ENCODE results near the gene ACSM2A.
"Not testable (repeated sequence)": the region's sequence is repeated elsewhere in the genome, so short reads cannot be mapped to it uniquely, and the experiment has no call there.

ACSM2A gene

DNA sequence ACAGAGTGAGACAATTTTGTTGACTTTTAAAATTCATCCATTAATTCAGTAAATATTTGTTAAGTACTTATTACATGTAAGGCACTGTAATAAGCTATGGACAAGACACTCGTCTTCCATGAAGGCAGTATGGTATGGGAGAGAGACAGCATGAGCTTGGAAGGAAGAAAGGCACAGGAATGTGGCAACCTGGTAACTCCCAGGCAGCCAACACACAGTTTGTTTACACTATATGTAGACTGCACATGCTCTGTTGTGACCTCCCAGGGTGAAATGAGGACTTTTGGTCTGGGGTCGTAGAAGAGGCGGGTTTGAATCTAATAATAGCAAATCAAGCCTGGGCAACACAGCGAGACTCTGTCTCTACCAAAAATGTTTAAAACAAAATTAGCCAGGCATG, 9.0 kb downstream of the ACSM2A start:
- H3K27me3 ChIP-seq (ENCODE audit: low read depth, low read length); H3K36me3 ChIP-seq (ENCODE audit: control insufficient read depth in 1 of 2, insufficient read depth in 2 of 2, low read length in 2 of 2); H3K4me1 ChIP-seq (ENCODE audit: control insufficient read depth in 1 of 2, insufficient read depth in 2 of 2, low read length in 2 of 2); H3K9me3 ChIP-seq (ENCODE audit: control insufficient read depth in 1 of 2, low read length in 2 of 2); H3K27ac ChIP-seq (ENCODE audit: low read length); H3K4me3 ChIP-seq (ENCODE audit: low read depth in 1 of 2, low read length in 2 of 2): not testable (repeated sequence)

- H3K27me3 ChIP-seq (ENCODE audit: low read depth, low read length); H3K36me3 ChIP-seq (ENCODE audit: control insufficient read depth in 1 of 2, insufficient read depth in 2 of 2, low read length in 2 of 2); H3K27ac ChIP-seq (ENCODE audit: low read length); H3K9me3 ChIP-seq (ENCODE audit: control insufficient read depth in 1 of 2, low read length in 2 of 2); H3K4me1 ChIP-seq (ENCODE audit: control insufficient read depth in 1 of 2, insufficient read depth in 2 of 2, low read length in 2 of 2); H3K4me3 ChIP-seq (ENCODE audit: low read depth in 1 of 2, low read length in 2 of 2): not testable (repeated sequence)
Measured at GRCh38 chr16:20468954-20469353, 17.6 kb downstream of the ACSM2A start.

DNA sequence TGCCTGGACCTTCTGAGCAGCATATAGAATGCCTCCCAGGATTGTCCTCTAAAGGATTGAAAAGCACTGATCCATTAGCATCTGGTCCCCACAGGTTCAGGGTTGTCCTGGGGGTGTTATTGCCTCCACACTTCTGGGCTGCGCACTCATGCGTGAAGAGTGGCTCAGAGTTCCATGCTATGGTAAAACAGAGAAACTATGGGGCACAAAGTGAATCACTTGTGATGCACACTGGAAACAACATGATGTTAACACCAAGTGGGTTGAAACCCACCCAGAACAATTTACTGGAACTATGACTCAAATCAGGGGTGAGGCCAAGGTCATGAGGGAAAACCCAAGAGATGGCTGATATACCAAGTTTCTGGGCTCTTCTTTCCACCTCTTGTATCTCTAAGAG, 18.6 kb downstream of the ACSM2A start:
- H3K27me3 ChIP-seq (ENCODE audit: low read depth, low read length); H3K36me3 ChIP-seq (ENCODE audit: control insufficient read depth in 1 of 2, insufficient read depth in 2 of 2, low read length in 2 of 2); H3K27ac ChIP-seq (ENCODE audit: low read length); H3K9me3 ChIP-seq (ENCODE audit: control insufficient read depth in 1 of 2, low read length in 2 of 2); H3K4me3 ChIP-seq (ENCODE audit: low read depth in 1 of 2, low read length in 2 of 2); H3K4me1 ChIP-seq (ENCODE audit: control insufficient read depth in 1 of 2, insufficient read depth in 2 of 2, low read length in 2 of 2): not testable (repeated sequence)

DNA sequence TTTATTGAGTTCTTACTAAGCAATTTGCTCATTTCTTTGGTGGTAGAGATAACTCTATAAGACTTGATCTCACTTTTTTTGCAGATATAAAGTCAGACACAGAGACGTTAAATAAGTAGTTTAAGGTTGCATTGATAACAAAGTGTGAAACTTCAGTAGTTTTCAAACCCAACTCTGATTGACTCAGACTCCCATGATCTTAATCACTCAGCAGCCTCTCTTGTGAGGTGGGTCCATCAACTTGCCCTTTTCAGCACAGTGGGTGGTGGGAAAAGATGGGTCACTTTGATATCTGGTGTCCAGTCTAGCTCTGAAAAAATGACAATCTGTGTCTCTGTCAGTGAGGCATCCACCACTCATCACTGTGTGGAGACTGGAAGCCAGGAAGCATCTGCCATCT, 19.4 kb downstream of the ACSM2A start:
- not testable (repeated sequence) for H3K27ac ChIP-seq (ENCODE audit: low read length); H3K4me3 ChIP-seq (ENCODE audit: low read depth in 1 of 2, low read length in 2 of 2); H3K9me3 ChIP-seq (ENCODE audit: control insufficient read depth in 1 of 2, low read length in 2 of 2)

GRCh38 chr16:20477188-20477744, 25.9 kb downstream of the ACSM2A start:
- not testable (repeated sequence) for H3K9me3 ChIP-seq (ENCODE audit: control insufficient read depth in 1 of 2, low read length in 2 of 2); H3K36me3 ChIP-seq (ENCODE audit: control insufficient read depth in 1 of 2, insufficient read depth in 2 of 2, low read length in 2 of 2); H3K4me1 ChIP-seq (ENCODE audit: control insufficient read depth in 1 of 2, insufficient read depth in 2 of 2, low read length in 2 of 2); H3K4me3 ChIP-seq (ENCODE audit: low read depth in 1 of 2, low read length in 2 of 2); H3K27ac ChIP-seq (ENCODE audit: low read length); H3K27me3 ChIP-seq (ENCODE audit: low read depth, low read length)

More for the DNA sequence above, 19.4 kb downstream of the ACSM2A start:
- H3K27me3 ChIP-seq (ENCODE audit: low read depth, low read length); H3K4me1 ChIP-seq (ENCODE audit: control insufficient read depth in 1 of 2, insufficient read depth in 2 of 2, low read length in 2 of 2); H3K36me3 ChIP-seq (ENCODE audit: control insufficient read depth in 1 of 2, insufficient read depth in 2 of 2, low read length in 2 of 2): not testable (repeated sequence)

- not testable (repeated sequence) for H3K27ac ChIP-seq (ENCODE audit: low read length); H3K9me3 ChIP-seq (ENCODE audit: control insufficient read depth in 1 of 2, low read length in 2 of 2); H3K27me3 ChIP-seq (ENCODE audit: low read depth, low read length); H3K4me3 ChIP-seq (ENCODE audit: low read depth in 1 of 2, low read length in 2 of 2); H3K4me1 ChIP-seq (ENCODE audit: control insufficient read depth in 1 of 2, insufficient read depth in 2 of 2, low read length in 2 of 2); H3K36me3 ChIP-seq (ENCODE audit: control insufficient read depth in 1 of 2, insufficient read depth in 2 of 2, low read length in 2 of 2)
Measured at GRCh38 chr16:20483989-20484388, 32.7 kb downstream of the ACSM2A start.

DNA sequence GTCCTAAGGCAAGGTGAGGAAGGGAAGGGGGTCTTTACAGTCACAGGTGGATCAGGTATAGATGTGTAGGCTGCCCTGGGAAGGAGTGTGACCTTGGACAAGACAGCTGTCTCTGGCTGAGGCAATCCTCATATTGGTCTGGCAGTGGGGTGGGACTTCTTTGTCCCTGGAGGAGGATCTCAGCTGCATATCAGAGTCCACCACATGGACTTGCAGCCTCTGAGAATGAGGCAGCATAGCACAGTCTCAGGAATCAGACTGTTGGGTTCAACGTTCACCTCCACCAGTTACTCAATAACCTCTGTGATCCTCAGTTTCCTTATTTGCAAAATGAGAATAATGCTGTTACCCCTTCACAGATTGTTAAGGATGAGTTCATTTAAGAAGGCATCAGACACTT, 33.4 kb downstream of the ACSM2A start:
- Histone ChIP-seq H3K27ac (ENCODE audit: low read length) (no peak overlapping the region), H3K4me3 (ENCODE audit: low read depth in 1 of 2, low read length in 2 of 2) (no peak overlapping the region), H3K9me3 (ENCODE audit: control insufficient read depth in 1 of 2, low read length in 2 of 2) (no peaks in the 10 kb centered on the region), H3K36me3 (ENCODE audit: control insufficient read depth in 1 of 2, insufficient read depth in 2 of 2, low read length in 2 of 2) (no peaks in the 10 kb centered on the region), H3K4me1 (ENCODE audit: control insufficient read depth in 1 of 2, insufficient read depth in 2 of 2, low read length in 2 of 2) (no peaks in the 10 kb centered on the region), H3K27me3 (ENCODE audit: low read depth, low read length) (no peaks in the 10 kb centered on the region)

DNA sequence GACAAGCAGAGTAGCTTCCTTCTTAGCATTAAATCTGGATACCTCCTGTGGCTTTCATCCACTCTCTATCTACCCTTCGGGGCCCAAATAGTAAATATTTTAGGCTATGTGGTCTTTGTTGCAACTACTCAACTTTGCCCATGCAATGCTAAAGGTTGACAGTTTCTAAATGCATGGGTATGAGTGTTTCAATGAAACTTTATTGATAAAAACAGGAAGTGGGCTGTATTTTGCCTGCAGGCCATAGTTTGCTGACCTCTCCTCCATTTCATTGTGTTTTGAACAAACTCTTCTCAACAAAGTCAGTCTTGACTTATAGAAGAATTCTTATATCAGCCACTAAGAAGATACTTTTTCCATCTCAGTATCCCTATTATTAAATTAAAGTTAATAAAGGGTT, 34.1 kb downstream of the ACSM2A start:
- Histone ChIP-seq H3K27me3 (ENCODE audit: low read depth, low read length) (no peaks in the 10 kb centered on the region), H3K4me3 (ENCODE audit: low read depth in 1 of 2, low read length in 2 of 2) (no peak overlapping the region), H3K27ac (ENCODE audit: low read length) (no peak overlapping the region), H3K4me1 (ENCODE audit: control insufficient read depth in 1 of 2, insufficient read depth in 2 of 2, low read length in 2 of 2) (no peaks in the 10 kb centered on the region), H3K36me3 (ENCODE audit: control insufficient read depth in 1 of 2, insufficient read depth in 2 of 2, low read length in 2 of 2) (no peaks in the 10 kb centered on the region), H3K9me3 (ENCODE audit: control insufficient read depth in 1 of 2, low read length in 2 of 2) (no peaks in the 10 kb centered on the region)

DNA sequence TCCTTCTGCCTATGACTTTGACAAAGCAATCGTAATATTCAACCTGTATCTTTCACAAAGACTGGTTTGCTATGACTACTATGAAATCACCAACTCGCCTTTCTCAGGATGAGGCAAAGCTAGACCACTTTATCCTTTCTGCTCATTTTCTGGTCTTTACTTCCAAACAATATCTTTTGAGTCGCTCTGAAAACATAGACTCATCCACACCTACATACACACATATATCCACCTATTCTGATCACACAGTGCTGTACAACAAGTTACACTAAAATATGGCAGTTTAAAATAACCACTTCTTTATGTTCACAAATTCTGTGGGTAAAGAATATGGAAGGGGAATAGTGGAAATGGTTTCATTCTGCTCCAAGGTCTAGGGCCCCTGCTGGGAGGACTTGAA, 39.7 kb downstream of the ACSM2A start:
- H3K27ac ChIP-seq (ENCODE audit: low read length); H3K27me3 ChIP-seq (ENCODE audit: low read depth, low read length); H3K4me1 ChIP-seq (ENCODE audit: control insufficient read depth in 1 of 2, insufficient read depth in 2 of 2, low read length in 2 of 2); H3K9me3 ChIP-seq (ENCODE audit: control insufficient read depth in 1 of 2, low read length in 2 of 2); H3K4me3 ChIP-seq (ENCODE audit: low read depth in 1 of 2, low read length in 2 of 2); H3K36me3 ChIP-seq (ENCODE audit: control insufficient read depth in 1 of 2, insufficient read depth in 2 of 2, low read length in 2 of 2): not testable (repeated sequence)

DNA sequence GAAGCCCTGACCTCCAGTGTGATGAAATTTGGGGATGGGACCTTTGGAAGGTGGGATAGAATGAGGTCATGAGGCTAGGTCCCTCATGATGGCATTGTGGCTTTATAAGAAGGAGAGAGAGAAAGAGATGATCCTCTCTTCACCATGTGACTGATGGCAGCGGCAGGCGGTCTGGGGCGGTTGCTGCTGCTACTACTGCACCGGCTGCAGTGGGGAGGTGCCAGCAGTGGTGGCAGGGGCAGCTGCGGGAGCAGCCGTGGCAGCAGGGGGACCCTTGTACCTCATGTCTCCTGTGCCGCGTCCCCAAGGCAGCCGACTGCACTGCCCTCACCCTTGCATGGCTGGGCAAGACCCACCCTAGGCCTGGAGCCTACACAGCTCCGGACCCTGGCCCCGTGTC, 40.1 kb downstream of the ACSM2A start:
- not testable (repeated sequence) for H3K27ac ChIP-seq (ENCODE audit: low read length); H3K9me3 ChIP-seq (ENCODE audit: control insufficient read depth in 1 of 2, low read length in 2 of 2); H3K36me3 ChIP-seq (ENCODE audit: control insufficient read depth in 1 of 2, insufficient read depth in 2 of 2, low read length in 2 of 2); H3K27me3 ChIP-seq (ENCODE audit: low read depth, low read length); H3K4me3 ChIP-seq (ENCODE audit: low read depth in 1 of 2, low read length in 2 of 2); H3K4me1 ChIP-seq (ENCODE audit: control insufficient read depth in 1 of 2, insufficient read depth in 2 of 2, low read length in 2 of 2)

DNA sequence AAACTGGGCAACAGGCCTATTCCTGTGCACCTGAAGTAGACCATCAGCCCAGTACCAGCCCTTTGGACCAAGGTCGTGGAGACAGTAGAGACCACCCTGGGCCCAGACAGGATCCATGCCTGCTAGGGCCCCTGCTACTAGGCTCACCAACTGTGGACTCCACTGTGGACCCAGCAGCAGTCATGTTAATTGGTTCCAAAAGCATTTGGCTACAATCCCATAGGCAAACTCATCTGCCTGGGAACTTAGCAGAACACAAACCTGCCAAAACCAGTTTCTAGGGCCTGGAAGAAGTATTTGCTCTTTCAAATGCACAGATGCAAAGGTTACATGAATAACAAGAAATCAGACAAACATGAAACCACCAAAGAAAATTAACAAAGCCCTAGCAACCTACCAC, 53.1 kb downstream of the ACSM2A start:
- Histone ChIP-seq H3K4me3 (ENCODE audit: low read depth in 1 of 2, low read length in 2 of 2) (no peak overlapping the region), H3K27ac (ENCODE audit: low read length) (no peak overlapping the region), H3K4me1 (ENCODE audit: control insufficient read depth in 1 of 2, insufficient read depth in 2 of 2, low read length in 2 of 2) (no peaks in the 10 kb centered on the region), H3K27me3 (ENCODE audit: low read depth, low read length) (no peaks in the 10 kb centered on the region), H3K9me3 (ENCODE audit: control insufficient read depth in 1 of 2, low read length in 2 of 2) (peaks cover 0 to 7% of the 10 kb centered on the region in 2 donors), H3K36me3 (ENCODE audit: control insufficient read depth in 1 of 2, insufficient read depth in 2 of 2, low read length in 2 of 2) (no peaks in the 10 kb centered on the region)

DNA sequence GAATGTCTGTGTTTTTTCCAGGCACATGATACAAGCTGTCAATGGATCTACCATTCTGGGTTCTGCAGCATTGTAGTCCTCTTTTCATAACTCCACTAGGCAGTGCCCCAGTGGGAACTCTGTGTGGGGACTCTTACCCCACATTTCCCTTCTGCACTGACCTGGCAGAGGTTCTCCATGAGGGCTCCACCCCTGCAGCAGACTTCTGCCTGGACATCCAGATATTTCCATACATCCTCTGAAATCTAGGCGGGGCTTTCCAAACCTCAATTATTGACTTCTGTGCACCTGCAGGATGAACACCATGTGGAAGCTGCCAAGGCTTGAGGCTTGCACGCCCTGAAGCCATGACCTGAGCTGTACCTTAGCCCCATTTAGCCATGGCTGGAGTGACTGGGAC, 56.0 kb downstream of the ACSM2A start:
- no peaks in the 10 kb centered on the region for H3K27me3 ChIP-seq (ENCODE audit: low read depth, low read length)
- H3K4me3 ChIP-seq (ENCODE audit: low read depth in 1 of 2, low read length in 2 of 2) = no peak overlapping the region
- H3K27ac ChIP-seq (ENCODE audit: low read length) = no peak overlapping the region
- H3K36me3 ChIP-seq (ENCODE audit: control insufficient read depth in 1 of 2, insufficient read depth in 2 of 2, low read length in 2 of 2) = no peaks in the 10 kb centered on the region
- H3K9me3 ChIP-seq (ENCODE audit: control insufficient read depth in 1 of 2, low read length in 2 of 2) = peaks cover 0 to 7% of the 10 kb centered on the region in 2 donors
- no peaks in the 10 kb centered on the region for H3K4me1 ChIP-seq (ENCODE audit: control insufficient read depth in 1 of 2, insufficient read depth in 2 of 2, low read length in 2 of 2)

Measured in muscle layer of duodenum (tissue), 2 donors.